H1 (cell line): Measurements from ENCODE around the gene CYTH1. TPM values are rescaled to one million over a fixed set of nuclear protein-coding genes. Genes with fewer than 3 reads are reported as not detected.

Source experiments
- CTCF ChIA-PET: fragments of 300-600 bp; sonication (Branson Sonifier 250); formaldehyde crosslinking; loops from one replicate; lab custom pipeline; 2021; ENCODE audit not compliant: partially characterized antibody; lab: Charles Lee
- POLR2A ChIA-PET: fragments of 300-600 bp; sonication (Branson Sonifier 250); formaldehyde crosslinking; loops from one replicate; lab custom pipeline; 2021; ENCODE audit warnings: inconsistent platforms; ENCODE audit not compliant: partially characterized antibody; lab: Charles Lee
- DNase-seq, 2 experiments: peaks; one replicate each; pipeline versions ENCODE4 v3.0.0 to v3.0.0-alpha.2; 2010 to 2022; ENCODE audit warnings: low spot score in 2 of 2, low read depth in 1 of 2, mixed read lengths in 1 of 2
- FAIRE-seq: peaks from 2 replicates; lab custom pipeline; 2011; peaks lifted over from hg19 to GRCh38; lab: Jason Lieb, UNC
- H2AFZ ChIP-seq: 2 replicates; pipeline ENCODE4 v1.8.1; 2012; ENCODE audit warnings: low read length, inconsistent platforms
- H2AK5ac ChIP-seq: 2 replicates; pipeline ENCODE4 v1.6.1; 2013; ENCODE audit warnings: low read depth, low read length
- H2BK120ac ChIP-seq: replicated peaks from 2 replicates; pipeline ENCODE3; 2013; ENCODE audit warnings: low read depth, low read length, inconsistent platforms
- H2BK12ac ChIP-seq: 2 replicates; pipeline ENCODE4 v1.6.1; 2013; ENCODE audit warnings: low read depth, low read length
- H2BK15ac ChIP-seq: 2 replicates; pipeline ENCODE4 v1.6.1; 2013; ENCODE audit warnings: low read length
- H2BK20ac ChIP-seq: 2 replicates; pipeline ENCODE4 v1.6.1; 2013; ENCODE audit warnings: low read length
- H2BK5ac ChIP-seq: 2 replicates; pipeline ENCODE4 v1.6.1; 2013; ENCODE audit warnings: low read depth, low read length
- H3K14ac ChIP-seq: 2 replicates; pipeline ENCODE4 v1.6.1; 2013; ENCODE audit warnings: inconsistent platforms; ENCODE audit not compliant: insufficient read length
- H3K18ac ChIP-seq: 2 replicates; pipeline ENCODE4 v1.6.1; 2013; ENCODE audit warnings: low read length; ENCODE audit errors: extremely low read depth
- H3K23ac ChIP-seq: 2 replicates; pipeline ENCODE4 v1.6.1; 2013; ENCODE audit warnings: inconsistent platforms; ENCODE audit not compliant: insufficient read length
- H3K23me2 ChIP-seq: 2 replicates; pipeline ENCODE4 v1.6.1; 2013; ENCODE audit warnings: low read depth, low read length
- H3K27ac ChIP-seq: 2 replicates; pipeline ENCODE4 v1.6.1; 2011; ENCODE audit warnings: low read depth, low read length, inconsistent platforms
- H3K27me3 ChIP-seq, 4 experiments: replicated peaks in 1 of 4; 1 replicate in 1 of 4; 2 replicates in 3 of 4; pipeline versions ENCODE4 v1.6.1 to v1.8.1; 2011 to 2013; ENCODE audit warnings: low read length in 3 of 4, mild to moderate bottlenecking in 3 of 4, inconsistent platforms in 2 of 4, mixed read lengths in 2 of 4, moderate library complexity in 1 of 4; ENCODE audit not compliant: control insufficient read depth in 3 of 4, insufficient read depth in 3 of 4; ENCODE audit errors: extremely low read depth in 1 of 4
- H3K36me3 ChIP-seq, 4 experiments: 2 replicates each; pipeline versions ENCODE4 v1.6.1 to v1.8.1; 2011 to 2013; ENCODE audit warnings: mild to moderate bottlenecking in 4 of 4, low read length in 3 of 4, moderate library complexity in 2 of 4, control low read depth in 1 of 4, inconsistent platforms in 1 of 4; ENCODE audit not compliant: insufficient read depth in 4 of 4, control insufficient read depth in 2 of 4
- H3K4ac ChIP-seq: replicated peaks from 2 replicates; pipeline ENCODE3; 2013; ENCODE audit warnings: low read length, low read depth, mixed read lengths, inconsistent platforms; ENCODE audit not compliant: insufficient read length
- H3K4me1 ChIP-seq, 4 experiments: replicated peaks in 1 of 4; 1 replicate in 1 of 4; 2 replicates in 3 of 4; pipeline versions ENCODE4 v1.6.1 to v1.8.1; 2011 to 2013; ENCODE audit warnings: low read length in 3 of 4, inconsistent platforms in 2 of 4, mixed read lengths in 1 of 4; ENCODE audit not compliant: insufficient read depth in 4 of 4, control insufficient read depth in 3 of 4
- H3K4me2 ChIP-seq, 2 experiments: 2 replicates each; pipeline versions ENCODE4 v1.6.1 to v1.8.1; 2011 to 2013; ENCODE audit warnings: low read depth in 2 of 2, low read length in 2 of 2, control low read depth in 1 of 2, inconsistent platforms in 1 of 2, mild to moderate bottlenecking in 1 of 2; ENCODE audit not compliant: insufficient read depth in 1 of 2
- H3K4me3 ChIP-seq, 4 experiments: fragments of 200-600, 300-600 bp in 1 of 4; sonication (generic), shearing (Covaris generic), sonication (Bioruptor Twin) in 1 of 4; 2 replicates each; pipeline versions ENCODE4 v1.5.1 to v1.8.1; 2011 to 2016; ENCODE audit warnings: low read length in 4 of 4, low read depth in 3 of 4, control low read depth in 2 of 4, inconsistent platforms in 2 of 4, mild to moderate bottlenecking in 2 of 4, mixed read lengths in 1 of 4, moderate library complexity in 1 of 4; ENCODE audit not compliant: insufficient read depth in 2 of 4; ENCODE audit errors: extremely low read depth in 1 of 4
- H3K56ac ChIP-seq: replicated peaks from 2 replicates; pipeline ENCODE3; 2013; ENCODE audit warnings: low read depth, mild to moderate bottlenecking, mixed read lengths, low read length, inconsistent platforms; ENCODE audit not compliant: insufficient read length
- H3K79me1 ChIP-seq: 2 replicates; pipeline ENCODE4 v1.6.1; 2013; ENCODE audit warnings: low read depth, low read length, control low read depth
- H3K79me2 ChIP-seq, 2 experiments: 2 replicates each; pipeline versions ENCODE4 v1.6.1 to v1.8.1; 2012 to 2013; ENCODE audit warnings: low read length in 2 of 2, mild to moderate bottlenecking in 2 of 2, inconsistent platforms in 1 of 2; ENCODE audit not compliant: insufficient read depth in 2 of 2, control insufficient read depth in 1 of 2
- H3K9ac ChIP-seq, 4 experiments: replicated peaks in 1 of 4; 1 replicate in 1 of 4; 2 replicates in 3 of 4; pipeline versions ENCODE4 v1.6.1 to v1.8.1; 2011 to 2013; ENCODE audit warnings: low read depth in 3 of 4, low read length in 3 of 4, control low read depth in 2 of 4, mild to moderate bottlenecking in 2 of 4, moderate library complexity in 2 of 4, inconsistent platforms in 1 of 4; ENCODE audit errors: extremely low read depth in 1 of 4
- H3K9me3 ChIP-seq, 2 experiments: 2 replicates each; pipeline versions ENCODE4 v1.6.1 to v1.8.1; 2012 to 2013; ENCODE audit warnings: mild to moderate bottlenecking in 2 of 2, moderate library complexity in 2 of 2, control low read depth in 1 of 2, inconsistent platforms in 1 of 2, low read depth in 1 of 2, low read length in 1 of 2, mixed read lengths in 1 of 2; ENCODE audit not compliant: insufficient read depth in 2 of 2
- H4K20me1 ChIP-seq, 2 experiments: replicated peaks in 1 of 2; 2 replicates each; pipeline versions ENCODE3 to v1.8.1; 2011 to 2013; ENCODE audit warnings: inconsistent platforms in 2 of 2, low read length in 2 of 2, mild to moderate bottlenecking in 1 of 2; ENCODE audit not compliant: insufficient read depth in 2 of 2, control insufficient read depth in 1 of 2
- H4K5ac ChIP-seq: 2 replicates; pipeline ENCODE4 v1.6.1; 2013; ENCODE audit warnings: low read length, low read depth, mixed read lengths, inconsistent platforms; ENCODE audit not compliant: insufficient read length
- H4K8ac ChIP-seq: 2 replicates; pipeline ENCODE4 v1.8.0; 2013; ENCODE audit warnings: mild to moderate bottlenecking, moderate library complexity, low read length, inconsistent platforms; ENCODE audit not compliant: insufficient read depth; ENCODE audit errors: extremely low read depth
- H4K91ac ChIP-seq: replicated peaks from 2 replicates; pipeline ENCODE3; 2013; ENCODE audit warnings: low read length, mixed read lengths, inconsistent platforms; ENCODE audit not compliant: insufficient read length
- CEBPB ChIP-seq: IDR thresholded peaks from 2 replicates; pipeline ENCODE4 v1.6.1; 2012; ENCODE audit warnings: low read depth, low read length
- KDM5A ChIP-seq: fragments of 200-600 bp; IDR thresholded peaks from 2 replicates; pipeline ENCODE4 v1.7.1; 2012; ENCODE audit warnings: mild to moderate bottlenecking, low read length, inconsistent platforms, mixed read lengths
- NANOG ChIP-seq: IDR thresholded peaks from 2 replicates; pipeline ENCODE4 v1.6.1; 2011; ENCODE audit warnings: low read length, low read depth, mild to moderate bottlenecking, inconsistent platforms; ENCODE audit not compliant: insufficient read depth, poor library complexity, severe bottlenecking
- POLR2A ChIP-seq, 2 experiments: IDR thresholded peaks; 1 replicate in 1 of 2; 2 replicates in 1 of 2; pipeline ENCODE4 v1.6.1; 2011; ENCODE audit warnings: low read depth in 2 of 2, low read length in 2 of 2, mild to moderate bottlenecking in 2 of 2; ENCODE audit errors: control extremely low read depth in 1 of 2
- RAD21 ChIP-seq, 2 experiments: IDR thresholded peaks in 1 of 2; conservative IDR thresholded peaks in 1 of 2; 2 replicates each; pipeline ENCODE4 v1.6.1; 2011; ENCODE audit warnings: low read depth in 2 of 2, low read length in 2 of 2, improper control_type of control experiment in 1 of 2, inconsistent platforms in 1 of 2, mild to moderate bottlenecking in 1 of 2, moderate library complexity in 1 of 2
- SAP30 ChIP-seq: fragments of 300-600 bp; sonication (generic); IDR thresholded peaks from 2 replicates; pipeline ENCODE4 v1.7.1; 2012; ENCODE audit warnings: low read length, moderate library complexity, mild to moderate bottlenecking, inconsistent platforms; ENCODE audit not compliant: insufficient read depth, insufficient replicate concordance
- SIRT6 ChIP-seq: IDR thresholded peaks from one replicate; pipeline ENCODE4 v1.7.1; 2012; ENCODE audit warnings: low read length, inconsistent platforms
- SP1 ChIP-seq: IDR thresholded peaks from 2 replicates; pipeline ENCODE4 v1.6.1; 2011; ENCODE audit warnings: low read depth, low read length
- WGBS, 2 experiments: shearing (Covaris generic) in 1 of 2; methylation state at CpG; one replicate each; pipeline versions ENCODE4 v1.1.6 to v1.1.7; 2013 to 2015; ENCODE audit warnings: low lambda C conversion rate in 2 of 2, mixed read lengths in 2 of 2, inconsistent platforms in 1 of 2, low coverage in 1 of 2, missing lambda C conversion rate in 1 of 2; ENCODE audit not compliant: insufficient replicate concordance in 2 of 2, insufficient coverage in 1 of 2, insufficient read length in 1 of 2; ENCODE audit errors: extremely low coverage in 1 of 2, missing lambda C conversion rate in 1 of 2; 5-methylcytosine and 5-hydroxymethylcytosine counted together
- polyA plus RNA-seq, 7 experiments: library from polyadenylated mRNA; depleted of rRNA in 3 of 7; stranded (reverse) in 5 of 7; unstranded in 2 of 7; fragments of >200 nt in 5 of 7; fragments of 200-250 nt in 2 of 7; gene quantifications; 1 replicate in 5 of 7; 2 replicates in 1 of 7; 4 replicates in 1 of 7; pipeline versions ENCODE4 v1.2.1 to v1.2.3, GENCODE V29; 2011 to 2013; ENCODE audit warnings: missing spikeins in 2 of 7, mixed read lengths in 2 of 7
- total RNA-seq: library from RNA; stranded (reverse); fragmentation: NEBNext Ultra II Directional; extraction: Animal tissue kit (Norgen Biotek cat#: 25700); gene quantifications from 2 replicates; pipeline ENCODE4 v1.2.1, GENCODE V29; 2021
- TF ChIP-seq, protein P1 (sequence below): IDR thresholded peaks from 2 replicates; pipeline ENCODE4 v1.6.1; 2011; ENCODE audit warnings: low read depth, mild to moderate bottlenecking, low read length; ENCODE audit not compliant: insufficient read depth

The CYTH1 gene
- total and polyA plus RNA-seq, 2 of the 8 experiments (the other 6 are each of a cell fraction or from before 2014, with no cell fraction given) = 12.8 to 14.8 TPM

DNA sequence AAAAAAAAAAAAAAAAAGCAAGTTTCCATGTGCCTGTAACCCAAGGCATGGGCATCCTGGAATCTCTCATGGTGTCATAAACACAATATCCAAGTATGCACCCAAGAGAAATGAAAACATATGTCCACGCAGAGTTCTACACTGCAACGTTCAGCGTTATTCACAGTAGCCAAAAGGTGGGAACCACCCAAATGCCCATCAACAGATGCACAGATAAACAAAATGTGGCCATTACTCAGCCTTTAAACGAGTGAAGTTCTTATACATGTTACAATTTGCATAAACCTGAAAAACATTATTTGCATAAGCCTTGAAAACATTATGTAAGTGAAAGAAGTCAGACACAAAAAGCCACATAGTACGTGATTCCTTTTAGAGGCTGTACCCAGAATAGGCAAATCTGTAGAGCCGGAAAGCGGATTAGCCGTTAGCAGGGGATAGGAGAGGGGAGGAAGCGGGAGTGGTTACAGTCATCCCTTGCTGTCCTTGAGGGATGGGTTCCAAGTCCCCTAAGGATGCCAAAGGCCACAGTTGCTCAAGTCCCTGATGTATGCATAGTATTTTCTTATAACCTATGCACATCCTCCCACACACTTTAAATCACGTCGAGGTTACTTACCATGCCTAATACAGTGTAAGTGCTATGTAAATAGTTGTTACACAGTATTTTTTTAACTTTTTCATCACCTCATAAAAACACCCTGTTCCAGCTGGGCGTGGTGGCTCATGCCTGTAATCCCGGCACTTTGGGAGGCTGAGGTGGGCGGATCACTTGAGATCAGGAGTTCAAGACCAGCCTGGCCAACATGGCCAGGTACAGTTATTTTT, 157.5 kb downstream of the CYTH1 start:
- no peak overlapping the region for H2BK20ac ChIP-seq
- no peaks in the 10 kb centered on the region for H3K23me2 ChIP-seq
- H2BK120ac ChIP-seq = no peak overlapping the region
- H2BK5ac ChIP-seq = no peak overlapping the region
- no peak overlapping the region for H4K5ac ChIP-seq
- no peak overlapping the region for H3K23ac ChIP-seq
- H2AFZ ChIP-seq = no peak overlapping the region
- H3K9me3 ChIP-seq = no peaks in the 10 kb centered on the region
- no peaks in the 10 kb centered on the region for H3K36me3 ChIP-seq
- no peak overlapping the region for H2BK15ac ChIP-seq
- no peak overlapping the region for H3K56ac ChIP-seq
- CTCF ChIA-PET = interaction anchor here (0.6 to 3.0 kb wide), 2 partner anchors 127 to 1160 kb away, joined by 4 to 9 read pairs; no protein-coding TSS in a partner anchor
- FAIRE-seq = no peak
- no peak overlapping the region for H3K4me3 ChIP-seq
- WGBS, 2 experiments = 84% methylated on average over 14 of the region's 14 CpGs; no CpG with 5 or more reads in 1 of the 2 experiments
- H3K27ac ChIP-seq = no peak overlapping the region
- H2BK12ac ChIP-seq = no peak overlapping the region
- H4K8ac ChIP-seq = no peak overlapping the region
- no peaks in the 10 kb centered on the region for H3K79me1 ChIP-seq
- H3K9ac ChIP-seq = no peak overlapping the region
- no peaks in the 10 kb centered on the region for H4K20me1 ChIP-seq
- TF ChIP-seq POLR2A (IDR thresholded peaks at IDR 0.05; ENCODE audit: control extremely low read depth in 1 of 2, low read depth in 2 of 2, low read length in 2 of 2) = no peak
- no peak for TF ChIP-seq SAP30
- TF ChIP-seq, protein P1, sequence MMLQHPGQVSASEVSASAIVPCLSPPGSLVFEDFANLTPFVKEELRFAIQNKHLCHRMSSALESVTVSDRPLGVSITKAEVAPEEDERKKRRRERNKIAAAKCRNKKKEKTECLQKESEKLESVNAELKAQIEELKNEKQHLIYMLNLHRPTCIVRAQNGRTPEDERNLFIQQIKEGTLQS = no peak
- TF ChIP-seq KDM5A = no peak
- TF ChIP-seq SP1 = no peak
- no peak for TF ChIP-seq SIRT6
- no peak for TF ChIP-seq NANOG
- TF ChIP-seq RAD21 (IDR thresholded peaks at IDR 0.05 in 1 of 2, conservative IDR thresholded peaks at IDR 0.05 in 1 of 2; ENCODE audit: low read depth in 2 of 2, low read length in 2 of 2) = no peak
- no peak for TF ChIP-seq CEBPB
- TF ChIP-seq, all 59 proteins: peak for 0
- Histone ChIP-seq H3K4ac (no peak overlapping the region), H3K4me1 (no peaks in the 10 kb centered on the region; a peak in 1 of 7 replicates), H3K79me2 (no peaks in the 10 kb centered on the region), H3K14ac (no peak overlapping the region), H3K4me2 (no peak overlapping the region), H3K18ac (no peak overlapping the region), H2AK5ac (no peak overlapping the region), H3K27me3 (no peaks in the 10 kb centered on the region; a peak in 1 of 7 replicates), H4K91ac (no peak overlapping the region)
- no peak for DNase-seq
- POLR2A ChIA-PET = no interaction called here
